GM23248 (cell line): ENCODE measurements around the gene UST.

Experiments
- EZH2 ChIP-seq: fragments of 200-600 bp; sonication (generic); IDR thresholded peaks from 2 replicates; pipeline ENCODE4 v1.6.1; 2018; ENCODE audit warnings: antibody characterized with exemption, mild to moderate bottlenecking; ENCODE audit not compliant: insufficient read depth, poor library complexity, severe bottlenecking
- EZH2phosphoT487 ChIP-seq: fragments of 200-600 bp; sonication (generic); IDR thresholded peaks from 2 replicates; pipeline ENCODE4 v1.6.1; 2018; ENCODE audit warnings: antibody characterized with exemption, moderate library complexity, mild to moderate bottlenecking, low read depth; ENCODE audit not compliant: insufficient read depth

GRCh38 chr6:148805777-148806176, 58.9 kb downstream of the UST start:
- TF ChIP-seq EZH2phosphoT487 (no peak), EZH2 (no peak)
